ENCODE data around the gene AURKB.

- no peak for TF ChIP-seq CTCF (conservative IDR thresholded peaks at IDR 0.05; ENCODE audit: low read length)
- no peak for TF ChIP-seq EZH2phosphoT487 (IDR thresholded peaks at IDR 0.05; ENCODE audit: borderline replicate concordance)
These were observed 3.8 kb downstream of the AURKB start for GRCh38 chr17:8206536-8206935.
